ENCODE results near the gene PSMA2.
A peak's percentile ranks its signal among the peaks of the same experiment; 100 is the strongest.

Gene PSMA2

DNA sequence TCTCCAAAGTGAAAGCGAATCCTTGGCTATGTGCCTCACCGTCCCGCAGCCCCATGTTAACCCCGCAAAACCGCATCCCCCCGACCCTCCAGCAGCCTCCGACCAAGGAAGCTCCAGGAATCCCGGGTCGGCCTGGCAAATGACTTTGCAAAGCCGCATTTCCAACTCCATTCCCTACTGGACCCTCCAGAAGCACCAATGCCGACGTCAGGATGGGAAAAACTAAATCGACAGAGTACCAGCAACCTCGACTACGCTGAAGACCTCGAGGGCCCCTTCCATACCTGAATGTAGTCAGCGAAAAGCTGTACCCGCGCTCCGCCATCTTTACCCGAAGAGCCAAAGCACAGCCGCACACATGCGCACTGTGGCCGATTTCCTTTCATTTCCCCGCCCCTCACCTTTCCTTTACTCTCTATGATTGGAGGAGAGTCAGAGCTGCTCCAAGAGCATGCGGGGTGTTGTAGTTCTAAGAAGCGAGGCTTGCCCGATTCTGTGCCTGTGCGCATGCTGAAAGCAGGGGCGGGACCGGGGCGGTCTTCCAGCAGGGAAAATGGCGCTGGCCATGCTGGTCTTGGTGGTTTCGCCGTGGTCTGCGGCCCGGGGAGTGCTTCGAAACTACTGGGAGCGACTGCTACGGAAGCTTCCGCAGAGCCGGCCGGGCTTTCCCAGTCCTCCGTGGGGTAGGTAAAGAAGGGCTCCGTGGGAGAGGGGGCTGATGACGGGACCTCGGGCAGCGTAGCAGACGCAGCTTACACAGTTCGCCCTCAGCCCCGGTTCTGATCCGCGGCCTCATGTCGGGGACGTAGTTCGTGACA lies at the start of gene PSMA2, which contains the start of gene MRPL32:
Gene PSMA2 (minus strand): TSS at position 341 of the 818 bp plus-strand sequence. CDS start 16 bp downstream, at position 325.
Gene MRPL32 (plus strand): TSS at position 543 of the 818 bp plus-strand sequence. CDS start 11 bp downstream, at position 554.
- peaks cover 15 to 23% (median 18%) of the 10 kb centered on the region in 5 donors for H3K36me3 ChIP-seq (ENCODE audit: control insufficient read depth in 5 of 5, insufficient read depth in 5 of 5, low read length in 5 of 5)
- peak within 1 kb of the TSS; percentile 93 to 97 (median 94) for H3K9ac ChIP-seq (ENCODE audit: low read length in 5 of 5)
- peak within 1 kb of the TSS; percentile 90 to 98 (median 97) for H3K4me3 ChIP-seq (ENCODE audit: low read depth in 1 of 5, low read length in 5 of 5)
- peak within 1 kb of the TSS; percentile 97 for H3K27ac ChIP-seq (ENCODE audit: low read depth, low read length)
- H3K4me1 ChIP-seq (ENCODE audit: control insufficient read depth in 5 of 5, insufficient read depth in 5 of 5, low read length in 5 of 5): peaks cover 5 to 48% (median 41%) of the 10 kb centered on the region in 5 donors
- no peaks in the 10 kb centered on the region for H3K9me3 ChIP-seq (ENCODE audit: control insufficient read depth in 5 of 5, low read length in 5 of 5)
- no peaks in the 10 kb centered on the region for H3K27me3 ChIP-seq (ENCODE audit: control insufficient read depth in 5 of 5, insufficient read depth in 4 of 5, low read length in 5 of 5)

DNA sequence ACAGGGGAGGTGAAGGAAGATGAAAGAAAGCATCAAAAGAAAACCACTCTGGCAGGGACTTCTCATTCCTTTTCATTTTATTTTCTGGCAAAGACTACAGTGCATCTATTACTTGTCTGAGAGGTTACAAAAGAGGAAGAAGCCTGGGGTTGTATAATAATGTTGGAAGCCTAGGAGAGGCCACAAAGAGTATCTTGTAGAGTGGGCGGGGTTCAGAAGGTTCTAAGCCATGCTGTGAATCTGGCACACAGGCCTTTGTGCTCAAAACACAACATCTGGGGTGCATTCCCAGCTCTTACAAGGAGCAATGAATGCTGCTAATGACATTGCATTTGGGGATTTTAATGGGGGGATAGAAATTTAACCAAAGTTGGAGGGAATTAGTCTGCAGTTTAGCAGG lies 49.6 kb upstream of the PSMA2 start:
- Histone ChIP-seq H3K4me1 (ENCODE audit: control insufficient read depth in 5 of 5, insufficient read depth in 5 of 5, low read length in 5 of 5) (no peaks in the 10 kb centered on the region), H3K9ac (ENCODE audit: low read length in 5 of 5) (no peak overlapping the region), H3K4me3 (ENCODE audit: low read depth in 1 of 5, low read length in 5 of 5) (no peak overlapping the region), H3K9me3 (ENCODE audit: control insufficient read depth in 5 of 5, low read length in 5 of 5) (no peaks in the 10 kb centered on the region), H3K27me3 (ENCODE audit: control insufficient read depth in 5 of 5, insufficient read depth in 4 of 5, low read length in 5 of 5) (no peaks in the 10 kb centered on the region), H3K27ac (ENCODE audit: low read depth, low read length) (no peak overlapping the region), H3K36me3 (ENCODE audit: control insufficient read depth in 5 of 5, insufficient read depth in 5 of 5, low read length in 5 of 5) (no peaks in the 10 kb centered on the region)

DNA sequence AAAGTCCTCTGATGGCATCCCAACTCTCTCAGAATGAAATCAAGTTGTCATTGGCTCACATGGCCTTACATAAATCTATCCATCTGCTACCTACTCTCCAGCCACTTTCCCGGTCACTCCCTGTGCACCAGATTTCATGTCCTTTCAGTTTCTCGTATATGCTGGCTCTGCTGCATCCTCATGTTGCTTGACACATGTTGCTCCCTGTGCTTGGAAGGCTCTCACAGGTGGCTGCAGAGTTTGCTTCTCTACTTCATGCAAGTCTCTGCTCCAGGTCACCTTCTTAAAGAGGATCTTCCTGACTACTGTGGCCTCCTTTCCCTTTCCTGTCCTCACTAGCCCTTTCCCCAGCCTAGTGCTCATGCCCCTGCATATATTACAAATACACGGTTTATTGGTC lies 48.5 kb upstream of the PSMA2 start:
- H3K27ac ChIP-seq (ENCODE audit: low read depth, low read length): no peak overlapping the region
- no peaks in the 10 kb centered on the region for H3K36me3 ChIP-seq (ENCODE audit: control insufficient read depth in 5 of 5, insufficient read depth in 5 of 5, low read length in 5 of 5)
- no peak overlapping the region for H3K4me3 ChIP-seq (ENCODE audit: low read depth in 1 of 5, low read length in 5 of 5)
- H3K27me3 ChIP-seq (ENCODE audit: control insufficient read depth in 5 of 5, insufficient read depth in 4 of 5, low read length in 5 of 5): no peaks in the 10 kb centered on the region
- no peaks in the 10 kb centered on the region for H3K4me1 ChIP-seq (ENCODE audit: control insufficient read depth in 5 of 5, insufficient read depth in 5 of 5, low read length in 5 of 5)
- H3K9me3 ChIP-seq (ENCODE audit: control insufficient read depth in 5 of 5, low read length in 5 of 5): no peaks in the 10 kb centered on the region
- H3K9ac ChIP-seq (ENCODE audit: low read length in 5 of 5): no peak overlapping the region

DNA sequence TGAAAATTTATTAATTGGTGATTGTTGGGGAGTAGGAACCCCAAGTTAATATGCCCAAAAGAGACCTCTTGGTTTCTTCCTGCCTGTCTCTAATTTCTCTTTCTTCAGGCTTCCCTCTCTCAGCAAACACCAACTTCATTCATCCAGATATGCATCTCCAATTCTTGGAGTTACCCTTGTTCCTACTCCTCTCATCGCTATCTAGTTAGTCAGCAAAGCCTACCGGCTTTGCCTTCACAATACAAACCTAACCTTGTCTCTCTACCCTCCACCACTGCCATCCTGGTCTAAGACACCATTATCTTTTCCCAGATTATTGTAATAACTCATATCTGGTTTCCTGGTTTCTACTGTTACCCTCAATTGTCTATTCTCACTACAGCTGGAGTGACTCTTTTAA lies 48.1 kb upstream of the PSMA2 start:
- no peaks in the 10 kb centered on the region for H3K27me3 ChIP-seq (ENCODE audit: control insufficient read depth in 5 of 5, insufficient read depth in 4 of 5, low read length in 5 of 5)
- H3K4me3 ChIP-seq (ENCODE audit: low read depth in 1 of 5, low read length in 5 of 5): no peak overlapping the region
- H3K4me1 ChIP-seq (ENCODE audit: control insufficient read depth in 5 of 5, insufficient read depth in 5 of 5, low read length in 5 of 5): no peaks in the 10 kb centered on the region
- no peaks in the 10 kb centered on the region for H3K36me3 ChIP-seq (ENCODE audit: control insufficient read depth in 5 of 5, insufficient read depth in 5 of 5, low read length in 5 of 5)
- no peaks in the 10 kb centered on the region for H3K9me3 ChIP-seq (ENCODE audit: control insufficient read depth in 5 of 5, low read length in 5 of 5)
- no peak overlapping the region for H3K9ac ChIP-seq (ENCODE audit: low read length in 5 of 5)
- no peak overlapping the region for H3K27ac ChIP-seq (ENCODE audit: low read depth, low read length)

DNA sequence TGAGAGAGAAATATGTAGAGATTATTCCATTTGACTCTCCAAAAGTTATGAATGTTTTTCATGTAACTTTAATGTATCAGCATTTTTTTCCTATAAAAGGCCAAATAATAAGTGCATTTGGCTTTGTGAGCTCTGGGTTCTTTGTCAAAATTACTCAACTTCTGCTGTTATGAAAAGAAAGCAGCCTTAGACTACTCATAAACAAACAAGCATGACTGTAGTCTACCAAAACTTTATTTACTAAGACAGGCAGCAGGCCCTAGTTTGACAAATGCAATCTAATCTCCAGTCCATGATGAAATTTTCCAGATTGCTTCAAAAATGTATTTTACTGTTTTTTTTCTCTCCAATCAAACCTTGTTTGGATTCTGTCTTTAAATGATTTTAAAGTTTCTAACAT lies 46.5 kb upstream of the PSMA2 start:
- Histone ChIP-seq H3K4me3 (ENCODE audit: low read depth in 1 of 5, low read length in 5 of 5) (no peak overlapping the region), H3K4me1 (ENCODE audit: control insufficient read depth in 5 of 5, insufficient read depth in 5 of 5, low read length in 5 of 5) (peaks cover 0 to 1% (median 0%) of the 10 kb centered on the region in 5 donors), H3K27me3 (ENCODE audit: control insufficient read depth in 5 of 5, insufficient read depth in 4 of 5, low read length in 5 of 5) (no peaks in the 10 kb centered on the region), H3K36me3 (ENCODE audit: control insufficient read depth in 5 of 5, insufficient read depth in 5 of 5, low read length in 5 of 5) (no peaks in the 10 kb centered on the region), H3K27ac (ENCODE audit: low read depth, low read length) (no peak overlapping the region), H3K9ac (ENCODE audit: low read length in 5 of 5) (no peak overlapping the region), H3K9me3 (ENCODE audit: control insufficient read depth in 5 of 5, low read length in 5 of 5) (no peaks in the 10 kb centered on the region)

DNA sequence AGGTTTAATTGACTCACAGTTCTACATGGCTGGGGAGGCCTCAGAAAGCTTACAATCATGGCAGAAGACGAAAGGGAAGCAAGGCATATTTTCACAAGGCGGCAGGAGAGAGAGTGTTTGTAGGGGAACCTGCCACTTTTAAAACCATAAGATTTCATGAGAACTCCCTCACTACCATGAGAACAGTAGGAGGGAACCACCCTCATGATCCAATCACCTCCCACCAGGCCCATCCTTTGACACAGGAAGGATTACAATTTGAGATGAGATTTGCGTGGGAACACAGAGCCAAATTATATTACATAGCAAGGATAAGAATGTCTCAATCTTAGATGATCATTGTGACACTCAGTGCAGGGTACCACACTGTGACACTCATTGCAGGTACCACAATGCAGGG lies 44.4 kb upstream of the PSMA2 start:
- Histone ChIP-seq H3K27ac (ENCODE audit: low read depth, low read length) (no peak overlapping the region), H3K36me3 (ENCODE audit: control insufficient read depth in 5 of 5, insufficient read depth in 5 of 5, low read length in 5 of 5) (no peaks in the 10 kb centered on the region), H3K4me3 (ENCODE audit: low read depth in 1 of 5, low read length in 5 of 5) (no peak overlapping the region), H3K4me1 (ENCODE audit: control insufficient read depth in 5 of 5, insufficient read depth in 5 of 5, low read length in 5 of 5) (peaks cover 0 to 10% (median 3%) of the 10 kb centered on the region in 5 donors), H3K9ac (ENCODE audit: low read length in 5 of 5) (no peak overlapping the region), H3K9me3 (ENCODE audit: control insufficient read depth in 5 of 5, low read length in 5 of 5) (no peaks in the 10 kb centered on the region), H3K27me3 (ENCODE audit: control insufficient read depth in 5 of 5, insufficient read depth in 4 of 5, low read length in 5 of 5) (no peaks in the 10 kb centered on the region)

DNA sequence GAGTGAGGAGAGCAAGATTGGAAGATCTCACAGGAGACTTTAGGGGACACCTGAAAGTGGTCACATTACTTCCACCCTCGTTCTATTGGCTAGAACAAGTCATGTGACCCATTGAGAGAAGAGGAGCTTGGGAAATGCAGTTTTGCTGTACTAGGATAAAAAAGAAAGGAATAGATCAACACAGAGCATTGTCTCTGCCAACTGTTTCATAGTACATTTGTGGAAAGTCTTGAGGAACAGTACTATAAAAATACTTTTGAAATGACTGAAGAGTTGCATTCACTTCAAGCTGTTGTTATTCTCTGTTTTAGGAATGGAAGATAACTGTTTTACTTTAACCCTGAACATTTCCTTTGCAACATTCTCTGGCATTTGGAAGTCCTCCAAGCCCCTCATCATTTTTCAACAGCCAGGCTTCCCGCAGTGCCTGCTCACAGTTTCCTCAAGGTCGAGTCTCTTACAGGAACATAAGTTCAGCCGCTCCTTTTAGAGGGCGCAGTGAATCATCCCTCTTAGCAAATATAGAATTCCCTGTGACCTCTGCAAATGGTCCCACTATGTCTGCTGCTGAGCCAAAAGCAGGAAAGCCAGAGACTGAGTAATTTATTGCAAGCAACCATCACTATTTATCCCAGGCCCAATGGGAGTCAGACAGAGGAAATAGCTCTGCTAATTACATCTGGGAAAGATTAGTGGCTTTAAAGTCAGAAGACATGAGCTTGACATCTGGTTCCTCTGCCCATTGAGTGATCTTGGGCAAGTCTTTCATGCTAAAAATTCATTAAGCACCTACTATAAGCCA lies 40.9 kb upstream of the PSMA2 start:
- H3K4me3 ChIP-seq (ENCODE audit: low read depth in 1 of 5, low read length in 5 of 5): no peak overlapping the region
- no peaks in the 10 kb centered on the region for H3K36me3 ChIP-seq (ENCODE audit: control insufficient read depth in 5 of 5, insufficient read depth in 5 of 5, low read length in 5 of 5)
- no peak overlapping the region for H3K9ac ChIP-seq (ENCODE audit: low read length in 5 of 5)
- no peaks in the 10 kb centered on the region for H3K9me3 ChIP-seq (ENCODE audit: control insufficient read depth in 5 of 5, low read length in 5 of 5)
- H3K27ac ChIP-seq (ENCODE audit: low read depth, low read length): peak overlapping the region; percentile 11
- no peaks in the 10 kb centered on the region for H3K27me3 ChIP-seq (ENCODE audit: control insufficient read depth in 5 of 5, insufficient read depth in 4 of 5, low read length in 5 of 5)
- peaks cover 0 to 10% (median 3%) of the 10 kb centered on the region in 5 donors for H3K4me1 ChIP-seq (ENCODE audit: control insufficient read depth in 5 of 5, insufficient read depth in 5 of 5, low read length in 5 of 5)

DNA sequence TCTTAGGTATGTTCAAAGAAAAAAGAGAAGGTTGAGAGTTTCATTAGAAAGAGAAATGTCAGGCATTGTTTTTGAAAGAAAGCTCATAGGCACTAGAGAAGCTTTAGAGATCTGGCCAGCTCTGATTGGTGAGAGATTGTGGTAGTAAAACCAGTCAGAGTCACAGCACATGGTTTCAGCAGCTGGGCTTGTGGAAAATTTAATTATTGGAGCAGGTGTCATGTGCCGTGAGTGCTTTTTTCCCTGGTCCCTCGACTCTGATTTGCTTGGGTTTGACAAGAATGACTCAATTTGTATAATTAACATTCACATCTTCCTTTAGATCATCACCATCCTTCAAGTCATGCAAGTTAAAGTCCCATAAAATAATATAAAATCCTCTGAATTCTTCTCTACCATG lies 35.4 kb upstream of the PSMA2 start:
- H3K4me3 ChIP-seq (ENCODE audit: low read depth in 1 of 5, low read length in 5 of 5): no peak overlapping the region
- no peak overlapping the region for H3K9ac ChIP-seq (ENCODE audit: low read length in 5 of 5)
- H3K27me3 ChIP-seq (ENCODE audit: control insufficient read depth in 5 of 5, insufficient read depth in 4 of 5, low read length in 5 of 5): no peaks in the 10 kb centered on the region
- no peak overlapping the region for H3K27ac ChIP-seq (ENCODE audit: low read depth, low read length)
- H3K9me3 ChIP-seq (ENCODE audit: control insufficient read depth in 5 of 5, low read length in 5 of 5): no peaks in the 10 kb centered on the region
- H3K4me1 ChIP-seq (ENCODE audit: control insufficient read depth in 5 of 5, insufficient read depth in 5 of 5, low read length in 5 of 5): peaks cover 0 to 2% (median 0%) of the 10 kb centered on the region in 5 donors
- no peaks in the 10 kb centered on the region for H3K36me3 ChIP-seq (ENCODE audit: control insufficient read depth in 5 of 5, insufficient read depth in 5 of 5, low read length in 5 of 5)

DNA sequence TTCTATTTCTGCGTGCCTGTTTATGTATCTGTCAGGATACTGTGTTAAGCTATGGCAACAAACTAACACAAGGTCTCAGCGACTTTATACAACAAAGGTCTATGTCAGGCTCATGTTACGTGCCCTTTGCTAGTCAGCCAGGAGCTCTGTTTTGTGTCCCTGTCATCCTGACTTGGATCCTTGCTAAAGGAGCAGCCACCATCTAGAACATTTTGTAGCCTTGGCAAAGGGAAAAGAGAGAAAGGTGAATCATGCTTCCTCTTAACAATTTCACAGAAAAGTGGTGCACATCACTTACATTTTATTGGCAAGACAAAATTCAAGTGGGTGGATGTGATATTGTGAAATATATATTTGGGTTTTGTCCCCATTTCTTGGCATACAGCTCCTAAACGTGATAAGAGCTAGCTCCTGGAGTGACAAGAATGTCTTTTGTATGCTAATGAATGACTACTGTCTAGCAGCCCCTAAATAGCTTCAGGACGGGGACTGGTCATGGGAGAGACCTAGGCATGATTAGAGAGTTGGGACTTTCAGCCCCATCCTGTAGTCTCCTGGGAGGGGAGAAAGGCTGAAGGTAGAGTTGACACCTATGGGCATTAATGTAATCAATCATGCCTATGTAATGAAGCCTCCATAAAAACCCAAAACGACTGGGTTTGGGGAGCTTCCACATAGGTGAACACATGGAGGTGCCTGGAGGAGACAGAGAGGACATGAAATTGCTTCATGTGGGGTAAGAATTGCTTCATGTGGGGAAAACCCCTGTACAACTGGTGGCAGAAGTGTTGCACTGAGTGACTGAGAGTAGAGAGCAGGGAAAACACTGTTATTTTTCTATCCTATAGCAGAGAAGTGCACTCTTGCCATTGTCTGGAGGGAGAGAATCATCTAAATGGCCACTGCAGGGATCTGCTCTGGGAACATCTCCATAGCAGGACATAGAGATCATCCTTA lies 33.2 kb upstream of the PSMA2 start:
- Histone ChIP-seq H3K4me1 (ENCODE audit: control insufficient read depth in 5 of 5, insufficient read depth in 5 of 5, low read length in 5 of 5) (no peaks in the 10 kb centered on the region), H3K9me3 (ENCODE audit: control insufficient read depth in 5 of 5, low read length in 5 of 5) (no peaks in the 10 kb centered on the region), H3K36me3 (ENCODE audit: control insufficient read depth in 5 of 5, insufficient read depth in 5 of 5, low read length in 5 of 5) (no peaks in the 10 kb centered on the region), H3K27me3 (ENCODE audit: control insufficient read depth in 5 of 5, insufficient read depth in 4 of 5, low read length in 5 of 5) (peaks cover 0 to 3% (median 0%) of the 10 kb centered on the region in 5 donors), H3K27ac (ENCODE audit: low read depth, low read length) (no peak overlapping the region), H3K9ac (ENCODE audit: low read length in 5 of 5) (no peak overlapping the region), H3K4me3 (ENCODE audit: low read depth in 1 of 5, low read length in 5 of 5) (no peak overlapping the region)

Measured in subcutaneous abdominal adipose tissue (tissue), 5 donors.